ENCODE data around the gene TNS1. TPM values are rescaled to one million over a fixed set of nuclear protein-coding genes. Genes with fewer than 3 reads are reported as not detected.

TNS1 gene
- total and polyA plus RNA-seq, 10 of the 15 experiments (the other 5 are each of a cell fraction or from before 2014, with no cell fraction given): 0.05 to 0.44 TPM; not detected in 8

DNA sequence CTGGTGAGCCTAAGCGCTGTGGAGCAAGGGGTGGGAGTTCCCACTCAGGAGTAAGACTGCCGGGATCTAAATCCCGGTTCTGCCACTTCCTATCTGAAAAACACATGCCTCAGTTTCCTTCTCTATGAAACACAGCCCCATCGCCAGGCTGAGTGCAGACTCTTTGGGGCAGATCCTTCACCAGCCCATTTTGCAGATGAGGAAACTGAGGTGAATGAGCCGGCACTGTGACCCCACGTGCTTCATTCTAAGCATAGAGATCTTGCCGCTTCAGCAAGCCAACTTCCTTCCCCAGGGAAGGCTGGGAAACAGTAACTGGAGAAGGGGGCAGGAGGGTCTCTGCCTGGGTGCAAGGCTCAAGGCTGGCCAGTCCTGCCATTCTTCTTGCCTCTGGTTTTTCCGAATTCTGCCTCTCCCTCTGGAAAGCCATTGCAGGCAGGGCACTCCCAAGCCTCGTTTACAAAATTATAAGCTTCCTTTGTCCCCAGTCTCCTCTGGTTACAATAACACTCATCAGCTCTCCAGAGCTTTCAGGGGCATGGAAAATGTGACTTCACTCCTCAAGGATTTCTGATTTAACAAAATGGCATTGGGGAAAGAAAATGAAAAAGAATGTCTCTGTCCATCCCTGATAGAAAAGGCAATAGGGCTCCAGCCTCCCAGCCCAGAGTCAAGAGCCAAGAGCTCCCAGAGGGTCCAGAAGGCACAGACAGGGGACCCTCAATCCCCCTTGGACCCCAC, 249.2 kb downstream of the TNS1 start:
- H3K4me2 ChIP-seq (ENCODE audit: control insufficient read depth, insufficient read depth): no peak overlapping the region
- no peak overlapping the region for H3K27ac ChIP-seq (ENCODE audit: control insufficient read depth, insufficient read depth)
- ChIA-PET RAD21 (ENCODE audit: unreplicated experiment) (no interaction called here), POLR2A (no interaction called here), SMC1A (ENCODE audit: uncharacterized antibody, unreplicated experiment) (no interaction called here), CTCF (no interaction called here)
- no TSS peak for BruUV-seq (replicated peaks)
- DNase-seq (ENCODE audit: low read depth, low spot score) (no peak), FAIRE-seq (no peak), ATAC-seq (no peak)
- WGBS (ENCODE audit: insufficient coverage, insufficient replicate concordance, low lambda C conversion rate, missing lambda C conversion rate): 26% methylated on average over 9 of the region's 9 CpGs
- no peak overlapping the region for H2AFZ ChIP-seq (ENCODE audit: control insufficient read depth, low read depth, low read length)
- H3K4me3 ChIP-seq: no peak overlapping the region
- no peaks in the 10 kb centered on the region for H3K4me1 ChIP-seq (ENCODE audit: control insufficient read depth, insufficient read depth, low read length)
- H3K27me3 ChIP-seq (replicated peaks in 1 of 2; ENCODE audit: control insufficient read depth in 2 of 2, insufficient read depth in 2 of 2, low read length in 1 of 2): peaks cover 0 to 3% of the 10 kb centered on the region in 2 experiments; a peak in 2 of 4 replicates
- H3K9ac ChIP-seq (ENCODE audit: control insufficient read depth, insufficient read depth, low read length): no peak overlapping the region
- intact Hi-C loops (cut with micrococcal nuclease; ENCODE audit: unreplicated experiment) (no loop called here), in situ Hi-C loops (cut with MboI) (no loop called here)
- H3K9me3 ChIP-seq (replicated peaks; ENCODE audit: control insufficient read depth, insufficient read depth, low read length): no peaks in the 10 kb centered on the region
- no peaks in the 10 kb centered on the region for H3K36me3 ChIP-seq (ENCODE audit: control insufficient read depth in 2 of 2, insufficient read depth in 2 of 2, low read length in 1 of 2)
- TF ChIP-seq TAF1 (IDR thresholded peaks at IDR 0.05; ENCODE audit: borderline replicate concordance, low read depth, low read length): no peak
- no peak for TF ChIP-seq RBBP5 (conservative IDR thresholded peaks at IDR 0.05)
- TF ChIP-seq SIN3A (IDR thresholded peaks at IDR 0.05; ENCODE audit: low read depth, low read length): no peak
- TF ChIP-seq EZH2 (IDR thresholded peaks at IDR 0.05; ENCODE audit: borderline replicate concordance, control insufficient read depth, low read depth, low read length): no peak
- no peak for TF ChIP-seq ZNF24 (IDR thresholded peaks at IDR 0.05)
- no peak for TF ChIP-seq ZZZ3 (IDR thresholded peaks at IDR 0.05; ENCODE audit: control insufficient read depth, insufficient read length, low read depth)
- no peak for TF ChIP-seq ZSCAN29 (IDR thresholded peaks at IDR 0.05)
- no peak for TF ChIP-seq LARP7 (IDR thresholded peaks at IDR 0.05)
- TF ChIP-seq, protein P1, sequence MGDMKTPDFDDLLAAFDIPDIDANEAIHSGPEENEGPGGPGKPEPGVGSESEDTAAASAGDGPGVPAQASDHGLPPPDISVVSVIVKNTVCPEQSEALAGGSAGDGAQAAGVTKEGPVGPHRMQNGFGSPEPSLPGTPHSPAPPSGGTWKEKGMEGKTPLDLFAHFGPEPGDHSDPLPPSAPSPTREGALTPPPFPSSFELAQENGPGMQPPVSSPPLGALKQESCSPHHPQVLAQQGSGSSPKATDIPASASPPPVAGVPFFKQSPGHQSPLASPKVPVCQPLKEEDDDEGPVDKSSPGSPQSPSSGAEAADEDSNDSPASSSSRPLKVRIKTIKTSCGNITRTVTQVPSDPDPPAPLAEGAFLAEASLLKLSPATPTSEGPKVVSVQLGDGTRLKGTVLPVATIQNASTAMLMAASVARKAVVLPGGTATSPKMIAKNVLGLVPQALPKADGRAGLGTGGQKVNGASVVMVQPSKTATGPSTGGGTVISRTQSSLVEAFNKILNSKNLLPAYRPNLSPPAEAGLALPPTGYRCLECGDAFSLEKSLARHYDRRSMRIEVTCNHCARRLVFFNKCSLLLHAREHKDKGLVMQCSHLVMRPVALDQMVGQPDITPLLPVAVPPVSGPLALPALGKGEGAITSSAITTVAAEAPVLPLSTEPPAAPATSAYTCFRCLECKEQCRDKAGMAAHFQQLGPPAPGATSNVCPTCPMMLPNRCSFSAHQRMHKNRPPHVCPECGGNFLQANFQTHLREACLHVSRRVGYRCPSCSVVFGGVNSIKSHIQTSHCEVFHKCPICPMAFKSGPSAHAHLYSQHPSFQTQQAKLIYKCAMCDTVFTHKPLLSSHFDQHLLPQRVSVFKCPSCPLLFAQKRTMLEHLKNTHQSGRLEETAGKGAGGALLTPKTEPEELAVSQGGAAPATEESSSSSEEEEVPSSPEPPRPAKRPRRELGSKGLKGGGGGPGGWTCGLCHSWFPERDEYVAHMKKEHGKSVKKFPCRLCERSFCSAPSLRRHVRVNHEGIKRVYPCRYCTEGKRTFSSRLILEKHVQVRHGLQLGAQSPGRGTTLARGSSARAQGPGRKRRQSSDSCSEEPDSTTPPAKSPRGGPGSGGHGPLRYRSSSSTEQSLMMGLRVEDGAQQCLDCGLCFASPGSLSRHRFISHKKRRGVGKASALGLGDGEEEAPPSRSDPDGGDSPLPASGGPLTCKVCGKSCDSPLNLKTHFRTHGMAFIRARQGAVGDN (IDR thresholded peaks at IDR 0.05): no peak
- TF ChIP-seq FOS (IDR thresholded peaks at IDR 0.05; ENCODE audit: borderline replicate concordance, extremely low read depth, insufficient read length): no peak
- no peak for TF ChIP-seq HDAC6 (IDR thresholded peaks at IDR 0.05; ENCODE audit: unreplicated experiment)
- no peaks in the 10 kb centered on the region for H4K20me1 ChIP-seq (ENCODE audit: control insufficient read depth, insufficient read depth)
- H3K79me2 ChIP-seq (ENCODE audit: control insufficient read depth, insufficient read depth, low read length): no peaks in the 10 kb centered on the region
